Chondrocyte (in vitro differentiated cells): ENCODE results near the gene P2RY6. TPM values are rescaled to one million over a fixed set of nuclear protein-coding genes. Genes with fewer than 3 reads are reported as not detected.

Experiments used
- DNase-seq: peaks from one replicate; pipeline ENCODE4 v3.0.0; 2021; ENCODE audit warnings: mixed read lengths, low spot score
- H3K27ac Mint-ChIP-seq: one replicate; pipeline ENCODE4 v1.8.0; 2021; ENCODE audit warnings: mild to moderate bottlenecking, moderate library complexity, mixed read lengths; ENCODE audit not compliant: unreplicated experiment
- H3K27me3 Mint-ChIP-seq: 2 replicates; pipeline ENCODE4 v1.8.0; 2021; ENCODE audit warnings: low read depth, mixed read lengths
- H3K36me3 Mint-ChIP-seq: 2 replicates; pipeline ENCODE4 v1.8.0; 2021; ENCODE audit warnings: low read depth, mixed read lengths
- H3K4me1 Mint-ChIP-seq: 2 replicates; pipeline ENCODE4 v1.8.0; 2021; ENCODE audit warnings: low read depth, mild to moderate bottlenecking, mixed read lengths
- H3K4me3 Mint-ChIP-seq: one replicate; pipeline ENCODE4 v1.8.0; 2021; ENCODE audit warnings: mild to moderate bottlenecking, moderate library complexity, mixed read lengths; ENCODE audit not compliant: unreplicated experiment
- H3K9me3 Mint-ChIP-seq: 2 replicates; pipeline ENCODE4 v1.8.0; 2021; ENCODE audit warnings: low read depth, mixed read lengths
- CTCF ChIP-seq: fragments of 200-600 bp; sonication (generic); IDR thresholded peaks from 2 replicates; pipeline ENCODE4 v1.5.0; 2021; ENCODE audit warnings: antibody characterized with exemption, mild to moderate bottlenecking, moderate library complexity
- total RNA-seq: library from RNA; stranded (reverse); gene quantifications from 3 replicates; pipeline ENCODE4 v1.2.1, GENCODE V29; 2021

Gene P2RY6
- total RNA-seq, 1 donor from 2014 or later, result 0.20 TPM

- no peaks in the 10 kb centered on the region for H3K9me3 Mint-ChIP-seq
- no peak overlapping the region for H3K27ac Mint-ChIP-seq
- TF ChIP-seq CTCF, result no peak
- DNase-seq, result no peak
- peaks cover 25% of the 10 kb centered on the region for H3K4me1 Mint-ChIP-seq
- H3K4me3 Mint-ChIP-seq, result no peak overlapping the region
- H3K27me3 Mint-ChIP-seq, result peaks cover 10% of the 10 kb centered on the region
- H3K36me3 Mint-ChIP-seq, result no peaks in the 10 kb centered on the region
These were observed 6.8 kb upstream of the P2RY6 start for GRCh38 chr11:73265278-73265810.

GRCh38 chr11:73265853-73266645, 6.1 kb upstream of the P2RY6 start:
- Mint-ChIP-seq H3K9me3 (no peaks in the 10 kb centered on the region), H3K4me1 (peaks cover 25% of the 10 kb centered on the region), H3K36me3 (no peaks in the 10 kb centered on the region), H3K4me3 (no peak overlapping the region), H3K27ac (peak overlapping the region; percentile 76), H3K27me3 (peaks cover 10% of the 10 kb centered on the region)
- no peak for TF ChIP-seq CTCF
- no peak for DNase-seq

GRCh38 chr11:73266646-73267020, 5.5 kb upstream of the P2RY6 start:
- Mint-ChIP-seq H3K4me1 (peaks cover 25% of the 10 kb centered on the region), H3K27me3 (peaks cover 10% of the 10 kb centered on the region), H3K27ac (no peak overlapping the region), H3K4me3 (no peak overlapping the region), H3K36me3 (no peaks in the 10 kb centered on the region), H3K9me3 (no peaks in the 10 kb centered on the region)
- no peak for TF ChIP-seq CTCF
- DNase-seq, result no peak

- Mint-ChIP-seq H3K36me3 (no peaks in the 10 kb centered on the region), H3K27me3 (peaks cover 10% of the 10 kb centered on the region), H3K9me3 (no peaks in the 10 kb centered on the region), H3K27ac (no peak overlapping the region), H3K4me3 (no peak overlapping the region), H3K4me1 (peaks cover 32% of the 10 kb centered on the region)
- no peak for TF ChIP-seq CTCF
- no peak for DNase-seq
These were observed 4.9 kb upstream of the P2RY6 start for GRCh38 chr11:73267122-73267846.

- H3K9me3 Mint-ChIP-seq, result no peaks in the 10 kb centered on the region
- no peak overlapping the region for H3K27ac Mint-ChIP-seq
- H3K4me1 Mint-ChIP-seq, result peaks cover 31% of the 10 kb centered on the region
- H3K4me3 Mint-ChIP-seq, result no peak overlapping the region
- no peaks in the 10 kb centered on the region for H3K36me3 Mint-ChIP-seq
- peaks cover 10% of the 10 kb centered on the region for H3K27me3 Mint-ChIP-seq
- no peak for TF ChIP-seq CTCF
- no peak for DNase-seq
These were observed 4.1 kb upstream of the P2RY6 start for GRCh38 chr11:73267906-73268540.
